HG03175 (cell line): ENCODE data around the gene RUNX2.

Source experiments
- ATAC-seq: cut with Tn5 transposase; IDR thresholded peaks from one replicate; pipeline ENCODE4 v1.9.1; 2021; ENCODE audit warnings: mild to moderate bottlenecking, moderate library complexity; ENCODE audit not compliant: unreplicated experiment

Gene RUNX2

GRCh38 chr6:45398075-45398813, 70.1 kb downstream of the RUNX2 start:
- ATAC-seq: no peak

- no peak for ATAC-seq
These were observed 71.9 kb downstream of the RUNX2 start for GRCh38 chr6:45400021-45400420.

- ATAC-seq: no peak
These were observed 83.8 kb downstream of the RUNX2 start for GRCh38 chr6:45411959-45412358.

- no peak for ATAC-seq
These were observed 87.2 kb downstream of the RUNX2 start for GRCh38 chr6:45415315-45415714.

- ATAC-seq: no peak
These were observed 87.8 kb downstream of the RUNX2 start for GRCh38 chr6:45415788-45416518.

- no peak for ATAC-seq
These were observed 88.6 kb downstream of the RUNX2 start for GRCh38 chr6:45416700-45417099.

GRCh38 chr6:45417436-45417835, 89.3 kb downstream of the RUNX2 start:
- no peak for ATAC-seq

- ATAC-seq: no peak
These were observed 91.5 kb downstream of the RUNX2 start for GRCh38 chr6:45419571-45420082.

GRCh38 chr6:45420083-45420908, 92.2 kb downstream of the RUNX2 start:
- no peak for ATAC-seq

- no peak for ATAC-seq
These were observed 93.0 kb downstream of the RUNX2 start for GRCh38 chr6:45420909-45421708.

- ATAC-seq: no peak
These were observed 93.8 kb downstream of the RUNX2 start for GRCh38 chr6:45421709-45422502.

- ATAC-seq: no peak
These were observed 94.5 kb downstream of the RUNX2 start for GRCh38 chr6:45422503-45423110.

GRCh38 chr6:45423111-45423823, 95.1 kb downstream of the RUNX2 start:
- no peak for ATAC-seq

- ATAC-seq: no peak
These were observed 95.8 kb downstream of the RUNX2 start for GRCh38 chr6:45423824-45424450.

GRCh38 chr6:45424451-45424861, 96.3 kb downstream of the RUNX2 start:
- ATAC-seq: no peak

- ATAC-seq: no peak
These were observed 98.1 kb downstream of the RUNX2 start for GRCh38 chr6:45426251-45426650.

GRCh38 chr6:45427726-45428125, 99.6 kb downstream of the RUNX2 start:
- no peak for ATAC-seq

- no peak for ATAC-seq
These were observed 100.6 kb downstream of the RUNX2 start for GRCh38 chr6:45428727-45429126.
